ENCODE data around the gene RLN3.
"Not testable (repeated sequence)": the region's sequence is repeated elsewhere in the genome, so short reads cannot be mapped to it uniquely, and the experiment has no call there.

DNA sequence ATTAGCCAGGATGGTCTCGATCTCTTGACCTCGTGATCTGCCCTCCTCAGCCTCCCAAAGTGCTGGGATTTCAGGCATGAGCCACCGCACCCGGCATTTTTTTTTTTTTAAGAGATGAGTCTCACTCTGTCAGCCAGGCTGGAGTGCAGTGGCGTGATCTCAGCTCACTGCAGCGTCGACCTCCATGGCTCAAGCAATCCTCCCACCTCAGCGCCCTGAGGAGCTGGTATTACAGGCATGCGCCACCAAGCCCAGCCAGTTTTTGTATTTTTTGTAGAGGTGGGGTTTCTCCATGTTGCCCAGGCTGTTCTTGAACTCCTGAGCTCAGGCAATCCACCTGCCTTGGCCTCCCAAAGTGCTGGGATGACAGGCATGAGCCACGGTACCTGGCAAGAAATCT, 19.9 kb downstream of the RLN3 start:
- TF ChIP-seq, protein P1, sequence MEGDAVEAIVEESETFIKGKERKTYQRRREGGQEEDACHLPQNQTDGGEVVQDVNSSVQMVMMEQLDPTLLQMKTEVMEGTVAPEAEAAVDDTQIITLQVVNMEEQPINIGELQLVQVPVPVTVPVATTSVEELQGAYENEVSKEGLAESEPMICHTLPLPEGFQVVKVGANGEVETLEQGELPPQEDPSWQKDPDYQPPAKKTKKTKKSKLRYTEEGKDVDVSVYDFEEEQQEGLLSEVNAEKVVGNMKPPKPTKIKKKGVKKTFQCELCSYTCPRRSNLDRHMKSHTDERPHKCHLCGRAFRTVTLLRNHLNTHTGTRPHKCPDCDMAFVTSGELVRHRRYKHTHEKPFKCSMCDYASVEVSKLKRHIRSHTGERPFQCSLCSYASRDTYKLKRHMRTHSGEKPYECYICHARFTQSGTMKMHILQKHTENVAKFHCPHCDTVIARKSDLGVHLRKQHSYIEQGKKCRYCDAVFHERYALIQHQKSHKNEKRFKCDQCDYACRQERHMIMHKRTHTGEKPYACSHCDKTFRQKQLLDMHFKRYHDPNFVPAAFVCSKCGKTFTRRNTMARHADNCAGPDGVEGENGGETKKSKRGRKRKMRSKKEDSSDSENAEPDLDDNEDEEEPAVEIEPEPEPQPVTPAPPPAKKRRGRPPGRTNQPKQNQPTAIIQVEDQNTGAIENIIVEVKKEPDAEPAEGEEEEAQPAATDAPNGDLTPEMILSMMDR (conservative IDR thresholded peaks at IDR 0.05 in 1 of 2, IDR thresholded peaks at IDR 0.05 in 1 of 2; ENCODE audit: low read depth in 1 of 2, low read length in 2 of 2), result not testable (repeated sequence)
- TF ChIP-seq EZH2 (IDR thresholded peaks at IDR 0.05; ENCODE audit: low read length, missing control alignments), result not testable (repeated sequence)
